Measurements from ENCODE around the gene LYPD6.
"Not testable (repeated sequence)": the region's sequence is repeated elsewhere in the genome, so short reads cannot be mapped to it uniquely, and the experiment has no call there.

The LYPD6 gene

DNA sequence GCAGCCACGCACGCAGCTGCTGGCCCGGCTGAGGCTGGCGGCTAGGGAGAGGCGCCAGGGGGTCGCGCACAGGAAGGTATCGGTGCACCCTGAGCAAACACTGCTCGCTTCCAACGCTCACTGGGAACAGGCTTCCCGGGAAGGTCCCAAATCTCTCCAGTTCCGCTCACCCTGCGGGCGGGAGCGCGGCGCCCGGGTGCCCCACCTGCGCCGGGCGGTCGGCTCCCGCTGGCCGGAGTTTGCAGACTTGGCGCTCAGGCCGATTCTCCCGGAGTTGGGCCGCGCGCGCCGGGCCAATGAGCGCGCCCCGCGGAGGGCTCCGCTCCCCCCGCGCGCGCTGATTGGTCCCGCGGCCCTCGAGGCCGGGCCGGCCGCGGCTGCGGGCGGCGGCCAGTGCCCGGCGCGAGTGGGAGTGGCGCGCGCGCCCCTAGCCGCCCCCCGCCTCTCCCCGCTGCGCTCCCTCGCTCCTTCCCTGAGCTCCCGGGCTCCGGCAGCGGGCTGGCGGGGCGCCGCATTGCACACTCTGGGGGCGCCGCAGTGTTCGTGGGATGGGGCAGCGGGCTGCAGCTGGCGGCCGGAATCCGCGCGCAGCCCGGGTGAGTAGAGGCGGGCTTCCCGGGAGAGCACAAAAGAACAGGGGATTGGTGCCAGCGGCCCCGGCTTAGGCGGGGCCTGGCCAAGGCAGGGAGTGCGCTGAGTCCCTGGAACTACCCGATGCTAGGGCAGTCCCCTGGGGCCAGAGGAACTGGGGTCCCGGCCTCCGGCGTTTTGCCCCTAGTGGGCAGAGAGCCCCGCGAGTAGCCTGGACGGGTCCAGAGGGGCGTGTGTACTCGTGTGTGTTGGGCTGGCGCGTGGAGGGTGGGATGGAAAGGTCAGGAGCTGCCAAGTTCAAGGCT lies at the start of gene LYPD6:
Gene LYPD6 (plus strand): TSS at position 461 of the 896 bp plus-strand sequence. CDS start 107,122 bp downstream, outside the sequence.
- DNase-seq (ENCODE audit: low read depth): no peak

DNA sequence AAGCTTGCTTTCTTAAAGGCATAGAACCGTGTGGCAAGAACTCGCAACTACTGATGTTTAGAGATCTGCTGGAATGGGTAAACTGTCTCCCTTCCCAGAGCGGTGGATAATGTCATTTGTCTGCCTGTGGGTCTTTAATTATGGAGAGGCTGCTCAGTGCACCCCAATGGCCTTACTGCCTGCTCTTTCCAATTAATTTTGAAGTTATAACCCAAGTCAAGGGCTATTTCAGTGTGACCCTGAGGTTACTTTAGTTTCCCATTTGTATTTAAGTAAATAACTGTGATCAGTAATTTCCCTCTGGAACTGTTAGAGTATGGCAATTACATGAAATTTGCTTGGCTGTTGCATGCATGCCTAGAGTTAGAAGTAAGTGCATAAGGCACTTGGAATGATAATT lies 48.9 kb upstream of the LYPD6 start:
- no peak for DNase-seq (ENCODE audit: low read depth)

DNA sequence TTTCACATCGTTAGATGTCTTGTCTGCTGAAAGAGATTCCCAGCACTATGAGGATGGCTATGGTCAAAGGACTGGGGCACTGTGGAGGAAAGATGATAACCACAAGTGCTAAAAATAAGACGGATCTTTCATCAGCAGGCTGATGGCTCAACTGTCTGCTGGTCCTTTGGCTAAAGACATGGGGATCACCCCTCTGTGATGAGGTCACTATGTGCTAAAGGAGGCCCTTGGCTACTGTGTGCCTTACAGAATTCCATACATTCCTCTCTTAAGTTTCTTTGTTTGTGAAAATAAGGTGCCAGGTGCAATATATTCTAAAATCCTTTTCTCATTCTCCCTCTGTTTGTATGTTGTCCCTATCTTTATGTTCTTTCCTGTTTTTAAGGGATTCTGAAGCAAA lies 39.7 kb upstream of the LYPD6 start:
- DNase-seq (ENCODE audit: low read depth): no peak

DNA sequence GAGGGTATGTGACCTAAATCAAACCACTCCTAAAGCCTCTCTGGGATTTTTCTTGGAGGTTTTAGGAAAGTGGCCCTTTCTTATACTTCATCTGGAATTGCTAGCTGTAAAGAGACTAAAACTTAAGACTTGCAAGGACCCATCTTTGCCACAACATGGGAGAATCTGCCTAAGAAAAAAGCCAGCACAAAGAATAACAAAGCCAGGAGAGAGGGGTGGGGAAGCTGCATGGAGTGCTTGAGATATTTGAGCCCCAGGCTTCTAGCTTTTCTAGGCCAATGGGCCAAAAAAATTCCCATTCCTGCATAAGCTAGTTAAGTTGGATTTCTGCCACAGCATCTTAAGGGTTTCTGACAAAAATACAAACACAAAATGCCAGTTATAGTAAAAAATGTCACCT lies 38.5 kb upstream of the LYPD6 start:
- no peak for DNase-seq (ENCODE audit: low read depth)

GRCh38 chr2:149296031-149296430 lies 34.4 kb upstream of the LYPD6 start:
- no peak for DNase-seq (ENCODE audit: low read depth)

DNA sequence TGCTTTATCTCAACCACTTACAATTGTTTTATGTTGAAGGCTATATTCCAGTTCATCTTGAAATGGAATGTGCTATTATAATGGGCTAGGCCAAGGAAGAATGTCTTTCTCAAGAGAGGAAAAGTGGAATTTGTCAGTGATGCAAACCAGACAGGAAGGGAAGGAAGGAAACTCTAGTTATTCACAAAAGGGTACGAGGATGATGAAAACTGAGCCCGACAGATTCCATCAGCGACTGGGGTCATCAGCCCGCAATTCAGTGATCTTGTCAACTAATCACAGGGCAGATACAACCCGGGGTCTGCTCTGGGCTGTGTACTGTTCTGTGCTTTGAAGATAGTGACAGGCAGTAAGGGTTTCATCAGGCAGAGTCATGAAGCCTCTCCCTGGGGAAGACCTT lies 23.4 kb upstream of the LYPD6 start:
- DNase-seq (ENCODE audit: low read depth): no peak

GRCh38 chr2:149310349-149310748 lies 20.0 kb upstream of the LYPD6 start:
- DNase-seq (ENCODE audit: low read depth): no peak

DNA sequence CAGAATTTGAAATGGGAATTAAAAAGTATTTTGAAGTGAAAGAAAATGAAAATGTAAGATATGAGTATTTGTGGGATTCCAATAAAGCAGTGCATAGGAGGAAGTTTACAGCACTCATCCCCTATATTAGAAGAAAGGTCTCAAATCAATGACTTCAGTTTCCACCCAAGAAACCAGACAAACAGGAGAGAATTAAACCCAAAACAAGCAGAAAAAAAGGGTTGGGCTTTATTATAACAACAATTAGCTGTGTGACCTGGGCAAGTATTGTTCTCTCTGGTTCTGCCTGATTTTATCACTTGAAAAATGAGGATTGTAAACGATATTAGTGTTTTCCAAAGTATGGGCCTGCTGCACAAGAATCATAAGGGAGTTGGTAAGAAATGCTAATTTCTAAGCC lies 18.3 kb upstream of the LYPD6 start:
- no peak for DNase-seq (ENCODE audit: low read depth)

DNA sequence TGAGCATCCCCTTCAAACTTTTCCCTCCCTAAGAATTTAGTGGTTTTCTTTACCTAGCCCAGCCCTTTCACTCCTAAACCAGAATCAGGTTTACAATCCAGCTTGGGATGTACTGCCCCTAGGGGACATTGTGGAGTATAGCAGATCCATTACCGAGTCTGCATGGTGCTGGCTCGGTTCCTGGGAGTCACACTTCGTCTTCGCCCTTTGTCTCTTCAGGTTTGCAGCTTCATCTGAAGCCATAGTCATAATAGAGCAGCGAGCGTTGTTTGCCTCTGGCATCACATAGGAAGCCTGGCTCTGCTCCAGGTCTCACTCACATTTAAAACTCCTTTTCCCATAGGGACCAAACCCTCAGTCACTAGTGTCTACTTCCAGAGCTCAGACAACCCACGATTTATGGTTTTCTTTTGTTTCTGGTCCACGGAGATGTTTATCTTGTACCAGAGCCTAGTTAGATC lies 16.8 kb upstream of the LYPD6 start:
- DNase-seq (ENCODE audit: low read depth): no peak

DNA sequence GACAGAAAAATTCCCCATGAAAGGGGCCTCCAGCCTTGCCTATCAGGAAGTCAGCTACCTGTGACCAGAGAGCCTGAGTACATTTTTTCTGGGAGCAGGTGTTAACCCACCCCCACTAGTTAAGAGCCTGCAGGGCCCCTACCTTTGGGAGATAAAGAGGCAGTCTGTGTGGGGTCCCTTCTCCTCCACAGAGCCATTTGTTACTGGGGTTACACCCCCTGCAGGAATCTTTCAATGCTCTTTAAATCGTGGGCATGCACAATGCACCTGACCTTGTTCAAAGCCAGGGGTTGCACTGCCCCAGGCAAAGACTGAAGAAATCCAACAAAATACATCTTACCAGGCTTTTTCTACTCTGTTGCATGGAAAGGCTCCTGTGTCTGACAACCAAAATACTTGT lies 15.7 kb upstream of the LYPD6 start:
- DNase-seq (ENCODE audit: low read depth): no peak

DNA sequence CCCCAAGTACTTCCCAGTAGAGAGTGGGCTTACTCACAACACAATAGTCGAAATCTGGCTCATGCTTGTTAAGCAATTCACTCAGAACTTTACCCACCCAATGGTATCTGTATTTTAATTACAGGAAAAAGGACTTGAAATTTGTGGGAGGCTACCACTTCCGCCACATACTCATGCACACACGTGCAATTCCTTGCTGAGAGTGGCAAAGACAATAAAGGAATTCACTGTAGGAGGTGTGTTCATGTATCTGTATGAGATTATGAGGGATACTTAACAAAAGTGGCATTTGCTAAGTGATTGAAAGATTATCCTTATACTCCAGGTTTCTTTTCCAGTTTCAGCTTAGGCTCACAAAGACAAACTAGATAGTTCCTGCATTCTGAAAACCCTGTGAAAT lies 14.9 kb upstream of the LYPD6 start:
- no peak for DNase-seq (ENCODE audit: low read depth)

- DNase-seq (ENCODE audit: low read depth): not testable (repeated sequence)
These were observed 11.8 kb upstream of the LYPD6 start for GRCh38 chr2:149318566-149318965.

GRCh38 chr2:149320362-149320761 lies 10.0 kb upstream of the LYPD6 start:
- no peak for DNase-seq (ENCODE audit: low read depth)

- no peak for DNase-seq (ENCODE audit: low read depth)
These were observed 1.3 kb upstream of the LYPD6 start for GRCh38 chr2:149329068-149329467.

DNA sequence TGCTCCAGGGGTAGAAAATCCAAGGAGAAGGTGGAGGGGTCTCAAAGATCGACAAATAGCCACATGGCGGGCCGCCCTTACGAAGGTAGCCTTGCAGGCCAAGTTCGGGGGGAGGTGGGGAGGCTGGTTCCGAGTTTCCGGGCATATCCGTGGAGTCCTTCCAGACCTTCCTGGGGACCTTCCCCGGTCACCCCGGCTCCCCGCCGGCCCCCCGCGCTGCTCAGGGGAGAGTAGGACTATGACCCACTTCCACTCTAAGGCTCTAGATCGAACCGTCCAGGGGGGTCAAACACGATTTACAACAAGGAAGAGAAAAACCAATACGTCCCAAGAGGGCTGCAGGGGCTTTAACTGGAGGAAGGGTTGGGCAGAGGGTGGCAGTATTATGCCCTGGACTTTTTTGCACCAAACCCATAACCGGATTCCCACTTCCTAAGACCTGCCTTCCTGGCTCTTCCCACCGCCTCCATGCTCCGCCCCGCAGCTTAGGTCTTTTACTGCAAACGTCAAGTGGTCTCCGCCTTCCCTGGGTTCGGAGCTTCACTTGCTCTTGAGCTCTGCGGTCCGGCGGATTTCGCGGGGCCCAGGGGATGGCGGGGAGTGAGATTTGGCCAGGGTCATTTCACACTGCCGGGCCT lies 779 bp upstream of the LYPD6 start:
- DNase-seq (ENCODE audit: low read depth): no peak

DNA sequence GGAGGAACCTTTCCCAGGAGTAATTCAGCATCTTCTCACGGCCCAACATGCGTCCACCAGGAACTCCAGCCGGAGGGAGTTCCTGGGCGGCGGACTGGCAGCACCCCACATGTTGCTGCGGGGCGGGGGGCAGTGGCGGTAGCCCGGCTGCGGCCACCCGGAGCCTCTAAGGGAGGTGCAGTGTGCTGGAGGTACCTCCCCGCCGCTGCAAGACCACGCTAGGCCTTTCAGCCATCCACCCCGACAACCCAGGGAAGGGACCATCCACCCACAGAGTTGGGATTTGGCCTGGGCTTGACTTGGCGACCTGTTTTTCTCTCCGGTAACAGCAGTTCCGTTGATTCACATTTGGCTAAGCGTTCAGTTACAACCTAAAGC lies 625 bp downstream of the LYPD6 start:
- DNase-seq (ENCODE audit: low read depth): no peak

DNA sequence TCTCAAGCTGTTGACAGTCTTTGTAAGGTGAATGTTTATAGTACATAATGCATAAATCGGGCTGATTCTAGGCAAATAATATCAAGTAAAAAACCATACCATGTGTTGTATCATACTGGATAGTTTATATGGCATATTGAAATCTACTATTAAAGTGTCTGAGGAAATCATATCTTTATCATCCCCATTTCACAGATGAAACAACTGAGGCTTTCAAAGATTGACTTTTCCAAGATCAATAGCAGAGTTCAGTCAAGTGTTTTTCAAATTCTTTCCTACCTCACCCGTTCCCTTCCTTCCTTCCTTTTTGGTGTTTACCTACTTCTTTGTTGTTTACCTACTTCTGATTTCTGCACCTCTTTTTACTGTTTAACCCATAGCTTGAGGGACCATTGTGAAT lies 2.0 kb downstream of the LYPD6 start:
- no peak for DNase-seq (ENCODE audit: low read depth)

DNA sequence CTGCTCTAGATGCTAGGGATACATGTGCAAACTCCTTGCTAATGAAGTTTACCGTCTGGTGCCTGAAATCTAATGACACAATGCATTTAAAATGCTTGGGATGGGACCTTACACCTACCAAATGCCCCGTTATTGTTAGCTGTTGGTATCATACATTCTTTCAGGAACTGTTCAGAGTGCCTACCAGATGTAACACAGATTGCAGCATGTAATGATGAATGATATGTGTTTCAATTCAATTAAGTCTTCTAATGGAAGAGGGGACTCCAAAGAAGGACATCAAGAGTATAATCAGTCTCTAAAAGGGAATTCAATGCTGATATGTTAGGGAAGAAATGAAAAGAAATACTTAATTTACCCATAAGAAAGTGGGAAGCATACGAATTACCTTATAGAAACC lies 3.2 kb downstream of the LYPD6 start:
- no peak for DNase-seq (ENCODE audit: low read depth)

GRCh38 chr2:149334156-149334555 lies 3.8 kb downstream of the LYPD6 start:
- no peak for DNase-seq (ENCODE audit: low read depth)

DNA sequence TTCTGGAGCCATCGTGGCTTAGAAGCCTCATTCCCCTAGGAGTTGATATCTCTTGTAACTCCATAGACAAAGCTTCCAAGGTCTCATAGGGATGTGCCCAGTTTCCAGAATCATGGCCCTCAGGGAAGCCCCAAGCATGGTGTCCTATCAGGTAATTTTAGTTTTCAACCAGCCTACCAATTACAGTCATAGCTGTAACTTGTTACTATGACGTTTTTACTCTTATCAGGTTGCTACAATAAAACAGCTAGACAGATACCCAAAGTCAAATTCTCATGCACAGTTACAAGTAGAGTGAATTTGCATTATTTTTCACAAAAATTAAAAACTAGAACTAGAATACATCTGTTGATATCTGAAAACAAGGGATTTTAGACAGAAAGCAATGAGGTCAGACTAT lies 8.9 kb downstream of the LYPD6 start:
- DNase-seq (ENCODE audit: low read depth): no peak

DNA sequence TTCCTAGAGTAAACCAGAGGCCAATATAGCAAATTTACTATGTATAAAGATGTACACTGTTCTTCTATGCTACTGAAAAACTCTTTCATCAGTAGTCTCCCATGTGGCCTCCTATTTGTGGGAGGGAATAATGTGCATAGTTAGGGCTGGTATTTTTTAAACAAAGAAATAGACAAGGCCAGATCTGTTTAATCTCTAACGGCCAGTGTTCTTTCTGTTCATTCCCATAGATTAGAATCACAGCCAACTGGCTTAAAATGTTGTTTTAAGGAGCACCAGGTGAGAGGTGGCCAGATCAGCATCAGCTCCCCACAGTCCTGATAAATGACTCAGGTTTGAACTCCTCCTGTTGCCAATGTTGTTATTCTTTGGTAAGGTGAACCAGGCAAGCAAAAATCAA lies 12.1 kb downstream of the LYPD6 start:
- DNase-seq (ENCODE audit: low read depth): no peak

- no peak for DNase-seq (ENCODE audit: low read depth)
These were observed 13.7 kb downstream of the LYPD6 start for GRCh38 chr2:149344105-149344504.

GRCh38 chr2:149346272-149346671 lies 15.9 kb downstream of the LYPD6 start:
- DNase-seq (ENCODE audit: low read depth): no peak

GRCh38 chr2:149348291-149348690 lies 17.9 kb downstream of the LYPD6 start:
- DNase-seq (ENCODE audit: low read depth): no peak

All from stimulated activated CD8-positive, alpha-beta memory T cell treated with anti-CD3 and anti-CD28 coated beads, Interleukin-15, amount 100 ng/mL, for 1 hour (primary cell).